Measurements from ENCODE around the gene ARHGAP33. TPM values are rescaled to one million over a fixed set of nuclear protein-coding genes. Genes with fewer than 3 reads are reported as not detected.

Gene ARHGAP33
- total RNA-seq, 2 experiments from 2014 or later, result 27.1 to 29.8 TPM

DNA sequence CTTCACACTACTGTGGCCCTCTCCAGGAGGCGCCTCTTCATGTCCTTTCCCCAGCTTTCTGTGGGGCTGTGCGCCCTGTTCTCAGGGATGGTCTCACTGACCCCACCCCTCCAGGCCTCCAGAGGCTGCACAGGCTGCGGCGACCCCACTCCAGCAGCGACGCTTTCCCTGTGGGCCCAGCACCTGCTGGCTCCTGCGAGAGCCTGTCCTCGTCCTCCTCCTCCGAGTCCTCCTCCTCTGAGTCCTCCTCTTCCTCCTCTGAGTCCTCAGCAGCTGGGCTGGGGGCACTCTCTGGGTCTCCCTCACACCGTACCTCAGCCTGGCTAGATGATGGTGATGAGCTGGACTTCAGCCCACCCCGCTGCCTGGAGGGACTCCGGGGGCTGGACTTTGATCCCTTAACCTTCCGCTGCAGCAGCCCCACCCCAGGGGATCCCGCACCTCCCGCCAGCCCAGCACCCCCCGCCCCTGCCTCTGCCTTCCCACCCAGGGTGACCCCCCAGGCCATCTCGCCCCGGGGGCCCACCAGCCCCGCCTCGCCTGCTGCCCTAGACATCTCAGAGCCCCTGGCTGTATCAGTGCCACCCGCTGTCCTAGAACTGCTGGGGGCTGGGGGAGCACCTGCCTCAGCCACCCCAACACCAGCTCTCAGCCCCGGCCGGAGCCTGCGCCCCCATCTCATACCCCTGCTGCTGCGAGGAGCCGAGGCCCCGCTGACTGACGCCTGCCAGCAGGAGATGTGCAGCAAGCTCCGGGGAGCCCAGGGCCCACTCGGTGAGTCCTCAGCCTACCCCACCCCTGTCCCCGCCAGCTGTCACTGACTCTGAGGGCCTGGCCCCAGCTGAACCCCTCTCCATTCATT is 11.2 kb downstream of the ARHGAP33 start:
- intact Hi-C loops (cut with micrococcal nuclease), result no loop called here
- H3K4me1 Mint-ChIP-seq (ENCODE audit: low read depth), result no peaks in the 10 kb centered on the region
- H3K4me3 Mint-ChIP-seq, result no peak overlapping the region
- CTCF ChIA-PET, result no interaction called here
- no peak overlapping the region for H3K27ac Mint-ChIP-seq
- DNase-seq (no peak), ATAC-seq (no peak)
- no peaks in the 10 kb centered on the region for H3K9me3 Mint-ChIP-seq
- POLR2A ChIA-PET, result interaction anchor here (0.6 kb wide), 1 partner anchor 21 kb away, joined by 3 read pairs; no protein-coding TSS in a partner anchor
- no peaks in the 10 kb centered on the region for H3K36me3 Mint-ChIP-seq (ENCODE audit: low read depth)
- H3K27me3 Mint-ChIP-seq, result no peaks in the 10 kb centered on the region
- TF ChIP-seq, protein P1, sequence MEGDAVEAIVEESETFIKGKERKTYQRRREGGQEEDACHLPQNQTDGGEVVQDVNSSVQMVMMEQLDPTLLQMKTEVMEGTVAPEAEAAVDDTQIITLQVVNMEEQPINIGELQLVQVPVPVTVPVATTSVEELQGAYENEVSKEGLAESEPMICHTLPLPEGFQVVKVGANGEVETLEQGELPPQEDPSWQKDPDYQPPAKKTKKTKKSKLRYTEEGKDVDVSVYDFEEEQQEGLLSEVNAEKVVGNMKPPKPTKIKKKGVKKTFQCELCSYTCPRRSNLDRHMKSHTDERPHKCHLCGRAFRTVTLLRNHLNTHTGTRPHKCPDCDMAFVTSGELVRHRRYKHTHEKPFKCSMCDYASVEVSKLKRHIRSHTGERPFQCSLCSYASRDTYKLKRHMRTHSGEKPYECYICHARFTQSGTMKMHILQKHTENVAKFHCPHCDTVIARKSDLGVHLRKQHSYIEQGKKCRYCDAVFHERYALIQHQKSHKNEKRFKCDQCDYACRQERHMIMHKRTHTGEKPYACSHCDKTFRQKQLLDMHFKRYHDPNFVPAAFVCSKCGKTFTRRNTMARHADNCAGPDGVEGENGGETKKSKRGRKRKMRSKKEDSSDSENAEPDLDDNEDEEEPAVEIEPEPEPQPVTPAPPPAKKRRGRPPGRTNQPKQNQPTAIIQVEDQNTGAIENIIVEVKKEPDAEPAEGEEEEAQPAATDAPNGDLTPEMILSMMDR (IDR thresholded peaks at IDR 0.05), result no peak

DNA sequence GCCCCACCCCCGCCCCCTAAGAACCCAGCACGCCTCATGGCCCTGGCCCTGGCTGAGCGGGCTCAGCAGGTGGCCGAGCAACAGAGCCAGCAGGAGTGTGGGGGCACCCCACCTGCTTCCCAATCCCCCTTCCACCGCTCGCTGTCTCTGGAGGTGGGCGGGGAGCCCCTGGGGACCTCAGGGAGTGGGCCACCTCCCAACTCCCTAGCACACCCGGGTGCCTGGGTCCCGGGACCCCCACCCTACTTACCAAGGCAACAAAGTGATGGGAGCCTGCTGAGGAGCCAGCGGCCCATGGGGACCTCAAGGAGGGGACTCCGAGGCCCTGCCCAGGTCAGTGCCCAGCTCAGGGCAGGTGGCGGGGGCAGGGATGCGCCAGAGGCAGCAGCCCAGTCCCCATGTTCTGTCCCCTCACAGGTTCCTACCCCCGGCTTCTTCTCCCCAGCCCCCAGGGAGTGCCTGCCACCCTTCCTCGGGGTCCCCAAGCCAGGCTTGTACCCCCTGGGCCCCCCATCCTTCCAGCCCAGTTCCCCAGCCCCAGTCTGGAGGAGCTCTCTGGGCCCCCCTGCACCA is 11.9 kb downstream of the ARHGAP33 start:
- CTCF ChIA-PET, result no interaction called here
- no peaks in the 10 kb centered on the region for H3K27me3 Mint-ChIP-seq
- no peaks in the 10 kb centered on the region for H3K9me3 Mint-ChIP-seq

DNA sequence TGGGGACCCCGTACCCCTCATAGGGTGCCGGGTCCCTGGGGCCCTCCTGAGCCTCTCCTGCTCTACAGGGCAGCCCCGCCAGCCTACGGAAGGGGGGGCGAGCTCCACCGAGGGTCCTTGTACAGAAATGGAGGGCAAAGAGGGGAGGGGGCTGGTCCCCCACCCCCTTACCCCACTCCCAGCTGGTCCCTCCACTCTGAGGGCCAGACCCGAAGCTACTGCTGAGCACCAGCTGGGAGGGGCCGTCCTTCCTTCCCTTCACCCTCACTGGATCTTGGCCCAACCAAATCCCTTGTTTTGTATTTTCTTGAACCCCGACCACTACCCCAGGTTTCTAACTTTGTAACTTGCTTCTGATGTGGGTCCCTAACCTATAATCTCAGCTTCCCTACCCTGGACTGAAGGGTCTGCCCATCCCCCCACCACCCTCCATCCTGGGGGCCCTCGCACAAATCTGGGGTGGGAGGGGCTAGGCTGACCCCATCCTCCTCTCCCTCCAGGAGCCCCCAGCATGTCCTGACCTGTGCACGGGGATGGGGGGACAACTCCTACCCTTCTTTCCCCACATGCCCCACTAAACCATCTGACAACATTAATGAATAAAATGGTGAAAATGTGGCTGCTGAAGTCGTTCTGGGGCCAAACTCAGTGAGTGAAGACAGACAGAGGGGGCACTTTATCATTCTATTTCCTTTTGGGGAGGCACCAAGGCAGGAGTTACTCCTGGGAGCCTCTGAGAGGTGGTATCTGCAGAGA is 13.0 kb downstream of the ARHGAP33 start:
- Mint-ChIP-seq H3K4me3 (no peak overlapping the region), H3K27ac (no peak overlapping the region), H3K27me3 (peaks cover 3% of the 10 kb centered on the region), H3K36me3 (ENCODE audit: low read depth) (no peaks in the 10 kb centered on the region), H3K9me3 (no peaks in the 10 kb centered on the region), H3K4me1 (ENCODE audit: low read depth) (no peaks in the 10 kb centered on the region)
- TF ChIP-seq, protein P1 (IDR thresholded peaks at IDR 0.05), result no peak
- no peak for DNase-seq
- CTCF ChIA-PET, result no interaction called here
- no peak for ATAC-seq
- POLR2A ChIA-PET, result interaction anchor here (1.7 kb wide), 1 partner anchor 62 kb away, joined by 5 read pairs; no protein-coding TSS in a partner anchor
- intact Hi-C loops (cut with micrococcal nuclease), result no loop called here

More for the DNA sequence above, 11.9 kb downstream of the ARHGAP33 start:
- H3K27ac Mint-ChIP-seq, result no peak overlapping the region
- H3K36me3 Mint-ChIP-seq (ENCODE audit: low read depth), result no peaks in the 10 kb centered on the region
- H3K4me1 Mint-ChIP-seq (ENCODE audit: low read depth), result no peaks in the 10 kb centered on the region
- intact Hi-C loops (cut with micrococcal nuclease), result no loop called here
- H3K4me3 Mint-ChIP-seq, result no peak overlapping the region
- POLR2A ChIA-PET, result interaction anchor here (0.6 kb wide), 1 partner anchor 22 kb away, joined by 3 read pairs; no protein-coding TSS in a partner anchor
- no peak for ATAC-seq
- TF ChIP-seq, protein P1 (IDR thresholded peaks at IDR 0.05), result no peak
- no peak for DNase-seq

DNA sequence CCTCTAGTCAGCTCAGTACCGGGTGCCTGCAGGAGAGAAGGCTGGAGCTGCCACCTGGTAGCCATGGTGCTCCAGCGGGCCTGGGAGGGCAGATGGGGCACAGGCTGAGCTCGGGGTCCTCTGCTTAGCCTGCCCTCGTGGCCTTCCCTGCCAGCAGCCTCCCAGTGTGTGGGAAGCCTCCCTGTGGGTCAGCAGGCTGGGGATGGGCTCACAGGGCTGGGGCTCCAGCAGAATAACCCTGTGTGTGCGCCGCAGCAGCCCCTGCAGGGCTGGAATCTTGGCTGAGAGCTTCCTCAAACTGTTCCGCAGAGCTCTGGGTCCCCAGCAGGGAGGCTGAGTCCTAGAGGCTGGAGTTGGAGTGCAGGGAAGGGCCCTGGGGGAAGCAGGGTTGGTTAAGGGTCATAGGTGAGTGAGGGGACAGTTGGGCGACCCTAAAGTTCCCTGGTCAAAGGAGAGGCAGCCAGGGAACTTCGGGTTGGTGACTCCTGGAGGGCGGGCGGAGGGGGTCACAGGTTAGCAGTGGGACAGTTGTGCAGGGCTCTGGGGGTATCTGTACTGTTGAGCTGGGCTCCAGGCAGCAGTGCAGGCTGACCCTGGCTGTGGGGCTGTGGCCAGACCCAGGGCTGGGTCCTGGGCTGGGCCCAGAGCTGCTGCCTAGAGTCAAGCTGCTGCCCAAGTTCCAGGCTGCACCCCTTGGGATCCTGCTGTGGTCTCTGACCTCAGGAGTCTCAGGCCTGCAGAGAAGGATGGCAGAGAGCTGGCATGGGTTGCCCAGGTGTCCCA is 14.0 kb downstream of the ARHGAP33 start:
- peaks cover 3% of the 10 kb centered on the region for H3K27me3 Mint-ChIP-seq
- intact Hi-C loops (cut with micrococcal nuclease), result no loop called here
- DNase-seq (no peak), ATAC-seq (no peak)
- no peak overlapping the region for H3K4me3 Mint-ChIP-seq
- TF ChIP-seq, protein P1 (IDR thresholded peaks at IDR 0.05), result no peak
- no peaks in the 10 kb centered on the region for H3K9me3 Mint-ChIP-seq
- no peaks in the 10 kb centered on the region for H3K4me1 Mint-ChIP-seq (ENCODE audit: low read depth)
- H3K27ac Mint-ChIP-seq, result no peak overlapping the region
- CTCF ChIA-PET, result interaction anchor here (1.2 to 1.5 kb wide), 2 partner anchors 37 to 52 kb away, joined by 3 read pairs; no protein-coding TSS in a partner anchor
- H3K36me3 Mint-ChIP-seq (ENCODE audit: low read depth), result no peaks in the 10 kb centered on the region
- POLR2A ChIA-PET, result interaction anchor here (1.1 to 1.7 kb wide), 4 partner anchors 14 to 63 kb away, joined by 3 to 5 read pairs (median 4); partner anchors contain the start of gene ARHGAP33
